ENCODE data around the gene NDUFV3. TPM values are rescaled to one million over a fixed set of nuclear protein-coding genes. Genes with fewer than 3 reads are reported as not detected.
"Not testable (repeated sequence)": the region's sequence is repeated elsewhere in the genome, so short reads cannot be mapped to it uniquely, and the experiment has no call there.

Gene NDUFV3
- total and polyA plus RNA-seq, 2 of the 13 experiments (the other 11 are each of a cell fraction or from before 2014, with no cell fraction given) = 14.2 to 29.6 TPM

DNA sequence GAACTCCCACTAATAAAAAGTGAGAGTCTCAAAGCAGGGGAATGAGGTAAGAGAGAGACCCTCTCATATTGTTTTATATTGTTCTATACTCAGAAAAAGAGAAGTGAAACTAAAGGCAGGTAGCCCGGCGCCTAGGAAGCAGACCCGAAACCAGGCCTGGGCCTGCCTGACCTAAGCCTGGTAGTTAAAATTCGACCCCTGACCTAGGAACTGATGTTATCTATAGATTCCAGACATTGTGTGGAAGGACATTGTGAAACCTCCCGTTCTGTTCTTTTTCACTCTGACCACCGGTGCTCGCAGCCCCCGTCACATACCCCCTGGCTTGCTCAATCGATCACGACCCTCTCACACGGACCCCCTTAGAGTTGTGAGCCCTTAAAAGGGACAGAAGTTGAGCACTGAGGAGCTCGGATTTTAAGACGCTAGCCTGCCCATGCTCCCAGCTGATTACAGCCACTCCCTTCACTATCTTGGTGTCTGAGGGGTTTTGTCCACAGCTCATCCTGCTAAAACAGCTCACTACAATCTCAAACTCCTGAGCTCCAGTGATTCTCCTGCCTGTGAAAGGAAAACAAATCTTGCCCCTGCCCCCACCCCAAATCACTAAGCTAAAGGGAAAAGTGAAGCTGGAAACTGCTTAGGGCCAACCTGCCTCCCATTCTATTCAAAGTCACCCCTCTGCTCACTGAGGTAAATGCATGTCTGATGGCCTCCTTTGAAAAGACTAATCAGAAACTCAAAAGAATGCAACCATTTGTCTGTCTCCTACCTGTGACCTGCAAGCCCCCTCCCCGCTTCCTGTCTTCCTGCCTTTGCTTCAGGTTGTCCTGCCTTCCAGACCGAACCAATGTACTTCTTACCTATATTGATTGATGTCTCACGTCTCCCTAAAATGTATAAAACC, 44.2 kb downstream of the NDUFV3 start:
- DNase-seq (ENCODE audit: low spot score); H4K20me1 ChIP-seq (ENCODE audit: insufficient read depth, low read length); H3K9me3 ChIP-seq (ENCODE audit: low read length); BruUV-seq (replicated peaks); H2AFZ ChIP-seq (ENCODE audit: low read length); ATAC-seq; H3K27ac ChIP-seq (ENCODE audit: extremely low read length, insufficient read depth, low read length); H3K27me3 ChIP-seq (ENCODE audit: control insufficient read depth in 1 of 2, insufficient read depth in 2 of 2, low read length in 2 of 2); H3K79me2 ChIP-seq (ENCODE audit: insufficient read depth, low read length); intact Hi-C loops (cut with micrococcal nuclease; ENCODE audit: unreplicated experiment); in situ Hi-C loops (cut with HindIII; ENCODE audit: extremely low pct_ligation_motif_present, low pct_unique_long_range_greater_than_20kb); H3K36me3 ChIP-seq (replicated peaks in 1 of 2; ENCODE audit: control insufficient read depth in 1 of 2, insufficient read depth in 2 of 2, low read length in 2 of 2); CTCF ChIA-PET (ENCODE audit: low intra/inter-chr PET ratio, low total read pairs); TF ChIP-seq NR2F6 (CRISPR knock-in tag; IDR thresholded peaks at IDR 0.05): not testable (repeated sequence)
- 18% methylated on average over 15 of the region's 16 CpGs for WGBS (ENCODE audit: low lambda C conversion rate)
- peak overlapping the region; percentile 33 to 58 (median 40); a peak in 5 of 6 replicates for H3K4me3 ChIP-seq (replicated peaks in 1 of 3; ENCODE audit: insufficient read depth in 1 of 3, low read depth in 2 of 3, low read length in 3 of 3)
- H3K9ac ChIP-seq (ENCODE audit: insufficient read depth, low read depth, low read length) = peak overlapping the region; percentile 39; the same call in 1 of the 2 replicates
- peak overlapping the region; percentile 63 for H3K4me2 ChIP-seq (ENCODE audit: low read depth, low read length)
- H3K4me1 ChIP-seq (ENCODE audit: insufficient read depth, low read length) = peaks cover 52% of the 10 kb centered on the region
- peak; percentile 68 for FAIRE-seq
- POLR2A ChIA-PET = interaction anchor here (0.9 kb wide), 1 partner anchor 37 kb away, joined by 3 read pairs; the partner anchor contains the start of gene PKNOX1
- 0 out of 2 replicates have a peak, but pooled peaks have one; percentile 23 for TF ChIP-seq ZFX (CRISPR knock-in tag; IDR thresholded peaks at IDR 0.05; ENCODE audit: low read depth)
- peak; percentile 27; the same call in 1 of the 2 replicates for TF ChIP-seq ZFY (CRISPR knock-in tag; IDR thresholded peaks at IDR 0.05)
- TF ChIP-seq NR2F6 (IDR thresholded peaks at IDR 0.05) = peak; percentile 32; the same call in 1 of the 2 replicates

DNA sequence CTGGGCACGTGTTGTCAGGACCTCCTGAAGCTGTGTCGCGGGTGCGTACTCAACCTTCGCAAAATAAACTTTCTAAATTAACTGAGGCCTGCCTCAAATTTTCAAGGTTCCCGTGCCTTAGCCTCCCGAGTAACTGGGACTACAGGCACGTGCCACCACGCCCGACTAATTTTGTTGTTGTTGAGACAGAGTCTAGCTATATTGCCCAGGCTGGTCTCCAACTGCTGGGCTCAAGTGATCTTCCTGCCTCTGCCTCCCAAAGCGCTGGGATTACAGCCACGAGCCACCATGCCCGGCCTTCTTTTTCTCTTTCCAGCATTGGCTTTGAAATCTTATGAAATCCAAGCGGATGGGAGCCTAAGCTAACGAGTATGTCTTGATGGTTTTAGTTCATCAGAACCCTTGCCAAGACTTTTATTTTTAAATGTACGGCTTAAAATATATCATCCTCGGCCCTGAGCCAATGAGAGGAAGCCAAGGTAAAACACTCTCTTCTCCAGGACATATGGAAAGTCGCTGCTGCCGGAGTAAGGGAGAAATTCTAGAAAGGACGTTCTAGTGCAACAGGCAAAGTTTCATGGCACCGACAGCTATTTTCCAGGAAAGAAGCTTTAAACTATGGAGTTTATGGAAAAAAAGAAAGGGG, 45.0 kb downstream of the NDUFV3 start:
- ATAC-seq (no peak), DNase-seq (ENCODE audit: low spot score) (no peak), FAIRE-seq (no peak)
- H3K9me3 ChIP-seq (ENCODE audit: low read length) = no peaks in the 10 kb centered on the region
- BruUV-seq (replicated peaks) = no TSS peak
- in situ Hi-C loops (cut with HindIII; ENCODE audit: extremely low pct_ligation_motif_present, low pct_unique_long_range_greater_than_20kb) (no loop called here), intact Hi-C loops (cut with micrococcal nuclease; ENCODE audit: unreplicated experiment) (no loop called here)
- no peaks in the 10 kb centered on the region for H3K79me2 ChIP-seq (ENCODE audit: insufficient read depth, low read length)
- no peak overlapping the region for H3K4me3 ChIP-seq (replicated peaks in 1 of 3; ENCODE audit: insufficient read depth in 1 of 3, low read depth in 2 of 3, low read length in 3 of 3)
- no peak overlapping the region for H3K27ac ChIP-seq (ENCODE audit: extremely low read length, insufficient read depth, low read length)
- H3K4me2 ChIP-seq (ENCODE audit: low read depth, low read length) = 0 out of 2 replicates have a peak overlapping the region, but pooled peaks have one; percentile 63
- no peaks in the 10 kb centered on the region for H4K20me1 ChIP-seq (ENCODE audit: insufficient read depth, low read length)
- CTCF ChIA-PET (ENCODE audit: low intra/inter-chr PET ratio, low total read pairs) = no interaction called here
- no peaks in the 10 kb centered on the region for H3K36me3 ChIP-seq (replicated peaks in 1 of 2; ENCODE audit: control insufficient read depth in 1 of 2, insufficient read depth in 2 of 2, low read length in 2 of 2)
- H3K4me1 ChIP-seq (ENCODE audit: insufficient read depth, low read length) = peaks cover 46% of the 10 kb centered on the region
- H2AFZ ChIP-seq (ENCODE audit: low read length) = no peak overlapping the region
- no peak overlapping the region for H3K9ac ChIP-seq (ENCODE audit: insufficient read depth, low read depth, low read length)
- 86% methylated on average over 21 of the region's 21 CpGs for WGBS (ENCODE audit: low lambda C conversion rate)
- POLR2A ChIA-PET = interaction anchor here (0.9 kb wide), 1 partner anchor 36 kb away, joined by 3 read pairs; the partner anchor contains the start of gene PKNOX1
- H3K27me3 ChIP-seq (ENCODE audit: control insufficient read depth in 1 of 2, insufficient read depth in 2 of 2, low read length in 2 of 2) = peaks cover 0 to 5% of the 10 kb centered on the region in 2 experiments; a peak in 1 of 5 replicates
- TF ChIP-seq, protein P1, sequence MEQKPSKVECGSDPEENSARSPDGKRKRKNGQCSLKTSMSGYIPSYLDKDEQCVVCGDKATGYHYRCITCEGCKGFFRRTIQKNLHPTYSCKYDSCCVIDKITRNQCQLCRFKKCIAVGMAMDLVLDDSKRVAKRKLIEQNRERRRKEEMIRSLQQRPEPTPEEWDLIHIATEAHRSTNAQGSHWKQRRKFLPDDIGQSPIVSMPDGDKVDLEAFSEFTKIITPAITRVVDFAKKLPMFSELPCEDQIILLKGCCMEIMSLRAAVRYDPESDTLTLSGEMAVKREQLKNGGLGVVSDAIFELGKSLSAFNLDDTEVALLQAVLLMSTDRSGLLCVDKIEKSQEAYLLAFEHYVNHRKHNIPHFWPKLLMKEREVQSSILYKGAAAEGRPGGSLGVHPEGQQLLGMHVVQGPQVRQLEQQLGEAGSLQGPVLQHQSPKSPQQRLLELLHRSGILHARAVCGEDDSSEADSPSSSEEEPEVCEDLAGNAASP (CRISPR knock-in tag; IDR thresholded peaks at IDR 0.05; ENCODE audit: borderline replicate concordance) = no peak
- TF ChIP-seq ZNF768 (CRISPR knock-in tag; IDR thresholded peaks at IDR 0.05) (no peak), WIZ (CRISPR knock-in tag; IDR thresholded peaks at IDR 0.05) (no peak), GABPA (IDR thresholded peaks at IDR 0.05; ENCODE audit: low read depth, low read length) (no peak), GABPA (CRISPR knock-in tag; IDR thresholded peaks at IDR 0.05; ENCODE audit: low read depth) (no peak), ZNF510 (CRISPR knock-in tag; IDR thresholded peaks at IDR 0.05; ENCODE audit: low read depth) (no peak), ZBTB3 (CRISPR knock-in tag; IDR thresholded peaks at IDR 0.05; ENCODE audit: borderline replicate concordance, low read depth) (no peak), ZSCAN25 (CRISPR knock-in tag; IDR thresholded peaks at IDR 0.05) (no peak)
- TF ChIP-seq, protein P2, sequence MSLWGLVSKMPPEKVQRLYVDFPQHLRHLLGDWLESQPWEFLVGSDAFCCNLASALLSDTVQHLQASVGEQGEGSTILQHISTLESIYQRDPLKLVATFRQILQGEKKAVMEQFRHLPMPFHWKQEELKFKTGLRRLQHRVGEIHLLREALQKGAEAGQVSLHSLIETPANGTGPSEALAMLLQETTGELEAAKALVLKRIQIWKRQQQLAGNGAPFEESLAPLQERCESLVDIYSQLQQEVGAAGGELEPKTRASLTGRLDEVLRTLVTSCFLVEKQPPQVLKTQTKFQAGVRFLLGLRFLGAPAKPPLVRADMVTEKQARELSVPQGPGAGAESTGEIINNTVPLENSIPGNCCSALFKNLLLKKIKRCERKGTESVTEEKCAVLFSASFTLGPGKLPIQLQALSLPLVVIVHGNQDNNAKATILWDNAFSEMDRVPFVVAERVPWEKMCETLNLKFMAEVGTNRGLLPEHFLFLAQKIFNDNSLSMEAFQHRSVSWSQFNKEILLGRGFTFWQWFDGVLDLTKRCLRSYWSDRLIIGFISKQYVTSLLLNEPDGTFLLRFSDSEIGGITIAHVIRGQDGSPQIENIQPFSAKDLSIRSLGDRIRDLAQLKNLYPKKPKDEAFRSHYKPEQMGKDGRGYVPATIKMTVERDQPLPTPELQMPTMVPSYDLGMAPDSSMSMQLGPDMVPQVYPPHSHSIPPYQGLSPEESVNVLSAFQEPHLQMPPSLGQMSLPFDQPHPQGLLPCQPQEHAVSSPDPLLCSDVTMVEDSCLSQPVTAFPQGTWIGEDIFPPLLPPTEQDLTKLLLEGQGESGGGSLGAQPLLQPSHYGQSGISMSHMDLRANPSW (CRISPR knock-in tag; IDR thresholded peaks at IDR 0.05; ENCODE audit: borderline replicate concordance) = no peak
